NCI-H2227 (cell line): ENCODE measurements around the gene ALKBH2.
A peak's percentile ranks its signal among the peaks of the same experiment; 100 is the strongest.
"Not testable (repeated sequence)": the region's sequence is repeated elsewhere in the genome, so short reads cannot be mapped to it uniquely, and the experiment has no call there.

ENCODE experiments used
- DNase-seq: peaks from one replicate; lab custom pipeline; 2025; ENCODE audit not compliant: unreplicated experiment; lab: John Stamatoyannopoulos, UW

The ALKBH2 gene

DNA sequence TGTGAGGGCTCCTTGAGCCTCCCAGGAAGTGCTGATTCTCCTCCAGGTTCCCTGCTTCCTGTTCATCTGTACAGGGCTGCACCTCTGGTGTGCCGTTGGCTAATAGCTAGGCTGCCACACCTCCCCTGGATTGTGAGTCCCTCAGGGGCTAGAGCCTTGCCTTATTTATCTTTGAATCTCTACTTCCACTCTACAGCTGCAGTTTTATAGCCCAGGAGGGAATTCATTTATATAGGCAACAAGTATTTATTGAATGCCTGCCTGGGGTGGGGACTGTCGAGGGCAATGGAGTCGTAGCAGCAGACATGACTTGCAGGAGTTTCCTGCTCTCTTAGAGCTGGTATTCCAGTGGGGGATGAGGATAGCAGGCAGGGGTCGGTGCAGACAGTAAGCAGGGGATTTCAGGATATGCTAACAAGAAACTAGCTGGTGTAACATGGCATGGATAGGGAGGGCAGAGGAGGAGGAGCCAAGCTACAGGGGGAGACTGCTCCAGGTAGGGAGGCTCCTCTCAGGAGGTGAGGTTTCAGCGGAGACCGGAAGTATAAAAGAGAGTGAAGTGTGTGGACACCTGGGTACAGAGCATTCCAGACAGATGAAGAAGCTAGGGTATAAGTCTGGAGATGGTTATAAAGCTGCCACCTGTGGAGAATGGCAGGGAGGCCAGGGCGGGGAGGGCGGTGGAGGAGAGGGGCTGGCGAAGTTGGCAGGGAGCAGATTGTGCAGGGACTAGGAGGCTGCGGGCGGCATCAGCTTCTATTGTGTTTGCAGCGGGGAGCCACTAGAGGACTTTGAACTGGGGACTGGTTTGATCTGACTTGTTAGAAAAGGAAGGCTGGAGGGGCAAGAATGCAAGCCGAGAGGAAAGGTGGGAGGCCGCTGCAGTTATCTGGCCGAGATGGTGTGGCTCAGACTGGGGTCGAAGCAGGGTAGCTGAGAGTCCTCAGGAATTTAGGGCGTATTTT is 23.7 kb downstream of the ALKBH2 start:
- DNase-seq, result peak; percentile 53

DNA sequence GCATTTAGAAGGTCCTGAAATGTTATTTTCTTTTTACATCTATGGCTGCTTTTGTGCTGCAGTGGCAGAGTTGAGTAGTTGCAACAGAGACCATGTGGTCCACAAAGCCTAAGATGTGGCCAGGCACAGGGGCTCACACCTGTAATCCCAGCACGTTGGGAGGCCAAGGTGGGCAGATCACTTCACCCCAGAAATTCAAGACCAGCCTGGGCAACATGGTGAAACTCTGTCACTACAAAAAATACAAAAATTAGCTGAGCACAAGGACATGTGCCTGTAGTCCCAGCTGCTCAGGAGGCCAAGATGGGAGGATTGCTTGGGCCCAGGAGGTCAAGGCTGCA is 27.4 kb downstream of the ALKBH2 start:
- no peak for DNase-seq

DNA sequence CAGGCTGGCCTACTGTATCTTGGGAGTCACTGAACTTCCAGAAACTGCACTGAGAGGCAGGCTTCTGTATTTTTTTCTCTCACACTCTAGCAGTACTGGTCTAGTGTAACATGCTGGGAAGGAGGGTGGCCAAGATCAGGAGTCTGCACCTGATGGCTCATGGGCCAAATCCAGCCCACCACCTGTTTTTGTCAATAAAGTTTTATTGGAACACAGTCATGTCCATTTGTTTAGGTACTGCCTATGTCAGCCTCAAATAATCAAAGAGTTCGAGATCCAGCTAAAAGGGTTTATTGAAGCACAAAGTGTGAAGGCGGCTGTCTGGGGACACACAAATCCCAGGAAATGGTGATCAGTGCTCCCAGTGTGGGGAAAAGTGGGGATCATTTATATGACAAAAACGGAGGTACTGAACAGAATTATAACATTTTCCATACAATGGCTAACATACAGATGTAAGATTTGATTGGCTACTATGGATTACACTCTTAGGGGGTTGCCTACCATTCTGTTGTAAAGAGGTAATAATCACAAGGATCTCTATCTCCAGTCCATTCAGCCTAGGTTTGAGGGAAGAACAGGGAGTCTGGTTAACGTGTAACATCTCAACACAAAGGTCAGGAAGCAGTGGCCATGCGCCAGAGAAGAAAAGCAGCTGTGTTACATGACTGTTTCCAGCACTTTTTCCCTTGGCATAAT is 28.0 kb downstream of the ALKBH2 start:
- DNase-seq, result no peak

DNA sequence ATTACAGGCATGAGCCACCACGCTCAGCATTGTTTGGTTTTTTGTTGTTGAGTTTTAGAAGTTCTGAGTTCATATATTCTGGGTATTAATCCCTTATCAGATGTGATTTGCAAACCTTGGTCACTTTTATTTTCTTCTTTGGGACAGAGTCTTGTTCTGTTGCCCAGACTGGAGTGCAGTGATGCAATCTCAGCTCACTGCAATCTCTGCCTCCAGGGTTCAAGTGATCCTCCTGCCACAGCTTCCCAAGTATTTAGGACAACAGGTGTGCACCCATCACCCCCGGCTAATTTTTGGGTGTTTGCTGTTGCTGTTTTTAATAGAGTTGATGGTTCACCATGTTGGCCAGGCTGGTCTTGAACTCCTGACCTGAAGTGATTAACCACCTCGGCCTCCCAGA is 29.1 kb downstream of the ALKBH2 start:
- DNase-seq, result no peak

DNA sequence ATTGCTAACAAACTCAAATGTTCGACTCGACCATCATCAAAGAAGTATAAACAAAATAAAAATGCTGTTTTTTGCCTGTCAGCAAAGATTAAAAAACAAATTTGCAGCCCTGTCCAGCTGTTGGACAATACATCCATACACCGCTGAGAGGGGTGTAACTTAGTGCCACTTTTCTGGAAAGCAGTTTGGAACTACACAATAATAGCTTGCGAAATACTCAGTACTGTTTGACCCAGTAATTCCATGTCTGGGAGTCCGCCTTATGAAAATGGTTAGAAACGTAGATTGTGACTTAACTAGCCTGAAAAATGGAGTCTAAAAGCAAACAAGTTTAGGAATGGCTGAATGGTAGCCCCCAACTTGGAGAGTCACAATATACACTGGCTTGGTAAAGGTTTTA is 34.5 kb downstream of the ALKBH2 start:
- no peak for DNase-seq

DNA sequence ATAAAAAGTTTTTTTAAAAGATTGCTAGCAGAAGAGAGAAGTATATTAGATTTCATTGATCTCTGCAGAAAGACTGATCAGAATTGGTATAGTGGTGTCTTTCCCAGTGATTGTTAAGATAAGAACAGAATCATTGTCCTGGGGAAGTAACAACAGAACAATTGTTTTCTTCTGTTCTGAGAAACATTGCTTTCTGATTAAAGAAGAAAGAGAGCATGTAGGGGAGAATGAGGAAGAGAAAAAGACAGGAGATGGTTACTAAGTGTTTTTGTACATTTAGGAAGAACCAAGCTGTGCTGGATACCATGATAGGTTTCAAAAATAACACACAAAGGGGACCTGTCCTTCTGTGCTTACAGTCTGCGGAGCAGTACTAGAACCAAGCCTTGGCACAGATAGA is 35.9 kb downstream of the ALKBH2 start:
- DNase-seq, result no peak

DNA sequence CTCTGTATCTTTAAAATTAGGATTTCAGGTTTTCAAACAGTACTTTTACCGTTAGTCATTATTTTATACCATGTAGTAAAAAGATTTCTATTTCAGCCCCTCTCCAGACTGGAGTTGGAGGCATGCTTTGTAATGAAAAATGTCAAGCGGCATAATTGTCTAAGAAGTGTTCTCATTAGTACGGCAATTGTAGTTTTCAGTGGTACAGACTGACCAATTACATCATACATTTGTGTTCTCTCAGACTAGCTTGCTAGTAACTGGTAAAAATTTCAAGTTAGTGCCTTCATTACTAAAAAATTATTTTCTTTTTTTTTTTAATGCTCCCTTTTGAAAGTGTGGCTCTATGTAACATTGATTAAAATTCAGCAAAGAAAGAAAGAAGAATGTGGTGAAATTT is 36.4 kb downstream of the ALKBH2 start:
- DNase-seq, result no peak

DNA sequence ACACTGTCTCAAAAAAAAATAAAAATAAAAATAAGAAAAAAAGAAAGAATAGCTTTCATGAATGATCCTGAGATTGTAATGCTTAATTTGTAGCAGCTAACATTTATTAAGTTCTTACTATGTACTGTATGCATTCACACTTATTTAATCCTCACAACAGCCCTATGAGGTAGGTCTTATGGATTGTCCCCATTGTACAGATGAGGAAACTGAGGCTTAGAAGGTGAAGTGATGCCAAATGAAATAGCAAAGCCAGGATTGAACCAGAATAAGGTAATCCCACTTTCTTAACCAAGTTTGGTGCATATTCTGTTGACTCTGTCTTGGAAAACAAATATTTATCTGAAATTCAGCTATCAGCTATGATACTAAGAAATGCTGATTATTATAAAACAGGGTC is 38.8 kb downstream of the ALKBH2 start:
- DNase-seq, result no peak

DNA sequence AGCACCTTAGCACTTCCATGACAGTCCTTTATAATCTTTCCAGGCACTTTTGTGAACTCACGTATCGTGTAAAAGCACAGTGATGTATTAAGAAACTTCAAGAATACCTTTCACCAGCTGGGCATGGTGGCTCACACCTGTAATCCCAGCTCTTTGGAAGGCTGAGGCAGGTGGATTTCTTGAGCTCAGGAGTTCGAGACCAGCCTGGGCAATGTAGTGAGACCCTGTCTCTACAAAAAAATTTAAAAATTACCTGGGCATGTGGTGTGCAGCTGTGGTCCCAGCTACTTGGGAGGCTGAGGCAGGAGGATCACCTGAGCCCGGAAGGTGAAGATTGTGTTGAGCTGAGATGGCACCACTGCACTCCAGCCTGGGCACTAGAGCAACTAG is 39.2 kb downstream of the ALKBH2 start:
- DNase-seq, result not testable (repeated sequence)

DNA sequence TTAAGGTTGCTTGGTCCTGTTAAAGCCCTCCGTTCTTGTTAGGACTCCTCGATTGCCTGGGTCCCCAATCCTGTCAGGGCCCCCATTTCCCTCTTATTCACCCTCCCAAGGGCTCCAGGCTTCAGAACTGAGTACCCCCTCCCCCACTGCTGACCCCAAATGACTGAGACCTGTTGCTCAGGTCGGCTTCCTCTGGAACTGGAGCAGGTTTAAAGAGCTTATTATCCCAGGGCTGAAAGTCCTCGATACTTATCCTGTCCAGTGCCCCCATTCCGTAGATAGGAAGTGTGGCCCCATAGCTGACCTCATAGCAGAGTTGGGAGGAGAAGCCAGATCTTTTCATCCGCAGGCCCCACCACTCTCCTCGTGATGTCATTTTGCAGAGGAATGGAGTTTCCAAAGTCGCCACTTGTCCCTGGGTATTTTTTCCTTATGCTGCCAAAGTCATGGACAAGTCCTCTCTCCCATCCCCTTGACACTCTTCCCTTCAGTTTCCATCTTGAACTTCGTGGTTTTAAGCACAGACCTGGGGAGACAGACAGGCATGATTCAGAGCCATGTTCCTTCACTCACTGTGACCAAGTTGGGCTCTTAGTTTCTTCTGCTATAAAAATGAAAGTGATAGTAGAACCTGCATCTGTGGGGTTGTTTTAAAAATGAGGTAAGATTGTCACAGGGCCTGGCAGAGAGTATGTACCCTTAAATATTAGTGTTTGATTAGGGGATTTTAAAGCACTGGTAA is 39.7 kb downstream of the ALKBH2 start:
- no peak for DNase-seq

DNA sequence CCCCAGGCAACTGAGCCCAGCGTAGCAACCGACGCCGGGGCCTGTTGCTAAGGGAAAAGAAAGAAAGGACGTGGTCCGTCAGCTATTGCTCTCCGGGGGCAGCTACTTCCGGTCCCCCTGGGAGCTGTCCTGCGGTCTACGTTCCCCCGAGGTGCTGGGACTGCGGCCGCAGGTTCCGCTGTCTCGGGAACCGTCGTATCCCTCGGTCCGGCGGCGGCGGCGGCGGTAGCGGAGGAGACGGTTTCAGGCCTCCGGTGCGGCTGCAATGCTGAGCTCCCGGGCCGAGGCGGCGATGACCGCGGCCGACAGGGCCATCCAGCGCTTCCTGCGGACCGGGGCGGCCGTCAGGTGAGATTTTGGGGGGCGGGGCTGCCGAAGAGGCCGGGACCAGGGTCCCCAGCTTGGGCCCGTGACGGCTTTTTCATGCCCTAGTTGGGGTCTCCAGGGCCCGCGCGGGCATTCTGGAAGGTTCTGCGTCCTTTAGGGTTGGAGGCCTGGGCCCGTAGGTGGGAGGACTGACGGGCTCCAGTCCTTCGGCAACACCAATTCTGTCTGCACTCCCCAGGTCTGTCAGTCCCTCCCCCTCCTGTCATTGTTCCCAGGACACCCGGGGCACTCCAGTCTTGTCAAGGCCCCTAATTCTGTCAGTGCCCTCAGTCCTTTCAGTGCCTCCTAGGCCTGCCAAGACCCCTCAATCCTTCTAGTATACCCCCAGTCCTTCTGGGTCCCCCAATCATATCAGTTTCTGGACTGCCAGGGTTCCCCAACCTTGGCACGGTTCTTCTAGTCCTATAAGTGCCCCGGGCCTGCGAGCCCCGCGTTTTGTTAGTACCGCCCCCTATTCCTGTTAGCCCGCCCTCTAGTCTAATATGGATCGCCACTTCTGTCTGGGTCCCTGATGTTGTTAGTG is 40.6 kb downstream of the ALKBH2 start, which contains the start of gene USP30:
USP30 (plus strand) TSS at position 163 of the 910 bp plus-strand sequence; CDS start at position 266, 103 bp downstream.
- peak; percentile 93 for DNase-seq

DNA sequence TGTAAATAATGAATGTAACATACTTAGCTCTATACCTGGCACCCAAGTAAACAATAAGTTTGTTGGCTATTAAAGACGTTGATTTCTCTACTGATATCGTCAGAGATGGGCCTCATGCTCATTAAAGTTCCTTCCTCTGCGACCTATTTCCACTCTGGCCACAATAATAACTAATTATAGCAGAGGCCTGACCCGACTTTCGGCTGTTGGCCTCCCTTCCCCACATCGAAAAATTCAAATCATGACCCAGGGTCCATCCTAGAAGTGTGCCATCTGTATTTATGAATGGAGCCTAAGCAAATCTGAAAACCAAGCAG is 41.2 kb downstream of the ALKBH2 start:
- no peak for DNase-seq

DNA sequence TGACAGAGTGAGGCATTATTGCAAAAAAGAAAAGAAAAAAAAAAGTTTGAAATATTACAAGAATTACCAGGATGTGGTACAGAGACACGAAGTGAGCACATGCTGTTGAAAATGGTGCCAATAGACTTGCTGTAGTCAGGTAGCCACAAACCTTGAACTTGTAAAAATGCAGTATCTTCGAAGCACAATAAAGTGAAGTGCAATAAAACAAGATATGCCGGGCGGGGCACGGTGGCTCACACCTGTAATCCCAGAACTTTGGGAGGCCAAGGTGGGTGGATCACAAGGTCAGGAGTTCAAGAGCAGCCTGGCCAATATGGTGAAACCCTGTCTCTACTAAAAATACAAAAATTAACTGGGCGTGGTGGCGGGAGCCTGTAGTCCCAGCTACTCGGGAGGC is 43.5 kb downstream of the ALKBH2 start:
- not testable (repeated sequence) for DNase-seq

DNA sequence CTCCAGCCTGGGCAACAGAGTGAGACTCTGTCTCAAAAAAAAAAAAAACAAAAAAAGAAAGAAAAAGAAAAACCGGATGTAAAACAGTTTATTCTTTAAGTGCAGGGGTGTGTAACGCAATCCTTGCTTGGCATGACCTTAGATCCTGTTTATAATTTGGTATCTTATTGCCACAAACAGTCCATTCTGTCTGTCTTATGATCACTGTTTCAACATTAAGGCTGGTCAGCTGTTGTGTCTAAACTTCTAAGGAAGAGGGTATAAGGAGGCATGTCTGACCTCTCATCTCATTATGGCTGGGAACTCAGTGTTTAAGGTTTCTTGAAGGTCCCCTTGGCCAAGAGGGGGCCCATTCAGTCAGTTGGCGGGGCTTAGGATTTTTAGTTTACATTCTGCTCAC is 44.6 kb downstream of the ALKBH2 start:
- DNase-seq, result not testable (repeated sequence)

DNA sequence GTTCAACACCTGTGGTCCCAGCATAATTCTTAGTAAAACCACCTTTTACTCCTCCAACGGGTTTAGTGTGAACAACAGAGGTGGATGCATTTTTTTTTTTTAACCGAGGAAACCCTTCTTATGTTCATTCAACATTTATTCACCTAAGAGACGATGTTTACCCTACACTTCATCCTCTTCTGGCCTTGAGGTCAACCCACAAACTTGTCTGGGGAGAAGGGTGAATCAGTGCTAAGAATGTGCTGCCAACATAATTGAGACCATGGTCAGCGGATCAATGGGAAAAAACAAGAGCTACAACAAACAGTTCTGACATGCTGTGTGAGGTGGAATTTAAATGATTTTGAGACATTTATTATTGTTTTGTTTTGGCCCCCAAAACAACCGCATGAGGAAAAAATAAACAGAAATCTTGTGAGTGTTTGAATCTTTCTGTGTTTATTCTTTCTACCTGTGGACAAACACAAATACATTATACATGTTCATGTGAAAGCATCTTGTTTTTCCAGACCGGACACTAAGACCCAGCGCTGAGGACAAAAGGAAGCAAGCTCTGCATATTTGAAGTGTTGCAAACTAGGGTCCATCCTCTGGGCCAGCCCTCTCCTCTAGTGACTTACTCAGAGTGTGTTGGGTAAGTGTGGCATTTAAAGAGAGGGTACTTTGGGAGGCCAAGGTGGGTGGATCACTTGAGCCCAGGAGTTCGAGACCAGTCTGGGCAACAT is 46.0 kb downstream of the ALKBH2 start:
- DNase-seq, result no peak

DNA sequence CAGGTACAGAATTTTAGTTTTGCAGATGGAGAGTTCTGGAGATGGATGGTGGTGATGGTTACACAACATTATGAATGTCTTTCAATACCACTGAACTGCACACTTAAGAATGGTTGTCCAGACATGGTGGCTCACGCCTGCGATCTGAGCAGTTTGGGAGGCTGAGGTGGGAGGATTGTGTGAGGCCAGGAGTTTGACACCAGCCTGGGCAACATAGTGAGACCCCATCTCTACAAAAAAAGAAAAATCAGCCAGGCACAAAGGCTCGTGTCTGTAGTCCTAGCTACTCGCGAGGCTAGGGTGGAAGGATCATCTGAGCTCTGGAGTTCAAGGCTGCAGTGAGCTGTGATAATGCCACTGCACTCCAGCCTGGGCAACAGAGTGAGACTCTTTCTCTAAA is 49.0 kb downstream of the ALKBH2 start:
- DNase-seq, result no peak
